Keratinocyte (primary cell): Measurements from ENCODE around the gene SELENOS. TPM values are rescaled to one million over a fixed set of nuclear protein-coding genes. Genes with fewer than 3 reads are reported as not detected.
A peak's percentile ranks its signal among the peaks of the same experiment; 100 is the strongest.
"Not testable (repeated sequence)": the region's sequence is repeated elsewhere in the genome, so short reads cannot be mapped to it uniquely, and the experiment has no call there.

ENCODE experiments used
- DNase-seq: peaks from one replicate; pipeline ENCODE4 v3.0.0-alpha.2; 2011; ENCODE audit warnings: low read depth, missing footprints, low spot score
- FAIRE-seq: peaks from 2 replicates; lab custom pipeline; 2011; peaks lifted over from hg19 to GRCh38; lab: Jason Lieb, UNC
- H2AFZ ChIP-seq: 2 replicates; pipeline ENCODE4 v1.6.0; 2012; ENCODE audit warnings: low read length, control low read depth, inconsistent platforms; ENCODE audit not compliant: control insufficient read depth
- H3K27ac ChIP-seq: 2 replicates; pipeline ENCODE4 v1.5.1; 2011; ENCODE audit warnings: low read length; ENCODE audit not compliant: control insufficient read depth, insufficient read depth
- H3K27me3 ChIP-seq: 3 replicates; pipeline ENCODE4 v1.6.0; 2011; ENCODE audit warnings: low read length; ENCODE audit not compliant: control insufficient read depth, insufficient read depth; ENCODE audit errors: extremely low read depth
- H3K36me3 ChIP-seq, 2 experiments: 2 replicates in 1 of 2; 3 replicates in 1 of 2; pipeline ENCODE4 v1.5.1; 2011; ENCODE audit warnings: low read length in 2 of 2, mild to moderate bottlenecking in 1 of 2; ENCODE audit not compliant: control insufficient read depth in 2 of 2, insufficient read depth in 2 of 2; ENCODE audit errors: extremely low read depth in 1 of 2
- H3K4me1 ChIP-seq: 3 replicates; pipeline ENCODE4 v1.5.1; 2011; ENCODE audit warnings: low read length; ENCODE audit not compliant: control insufficient read depth, insufficient read depth; ENCODE audit errors: extremely low read depth
- H3K4me2 ChIP-seq: 3 replicates; pipeline ENCODE4 v1.6.0; 2011; ENCODE audit warnings: low read depth, low read length; ENCODE audit not compliant: control insufficient read depth, insufficient read depth; ENCODE audit errors: extremely low read depth
- H3K4me3 ChIP-seq, 3 experiments: fragments of 200-600 bp in 1 of 3; sonication (generic) in 1 of 3; 2 replicates in 2 of 3; 3 replicates in 1 of 3; pipeline ENCODE4 v1.5.1; 2011 to 2016; ENCODE audit warnings: low read length in 3 of 3, mild to moderate bottlenecking in 3 of 3, control low read depth in 2 of 3, inconsistent platforms in 1 of 3, low read depth in 1 of 3, mixed read lengths in 1 of 3, mixed run types in 1 of 3, moderate library complexity in 1 of 3; ENCODE audit not compliant: control insufficient read depth in 2 of 3, insufficient read depth in 2 of 3; ENCODE audit errors: extremely low read depth in 1 of 3
- H3K79me2 ChIP-seq: 2 replicates; pipeline ENCODE4 v1.6.0; 2012; ENCODE audit warnings: low read length; ENCODE audit not compliant: control insufficient read depth, insufficient read depth
- H3K9ac ChIP-seq: 3 replicates; pipeline ENCODE4 v1.6.0; 2011; ENCODE audit warnings: low read length; ENCODE audit not compliant: control insufficient read depth, insufficient read depth; ENCODE audit errors: extremely low read depth
- H3K9me1 ChIP-seq: 3 replicates; pipeline ENCODE4 v1.6.0; 2011; ENCODE audit warnings: low read length; ENCODE audit not compliant: control insufficient read depth, insufficient read depth; ENCODE audit errors: extremely low read depth
- H3K9me3 ChIP-seq: 2 replicates; pipeline ENCODE4 v1.5.1; 2012; ENCODE audit warnings: low read depth, low read length; ENCODE audit not compliant: control insufficient read depth
- H4K20me1 ChIP-seq: 3 replicates; pipeline ENCODE4 v1.6.0; 2011; ENCODE audit warnings: low read length; ENCODE audit not compliant: control insufficient read depth, insufficient read depth; ENCODE audit errors: extremely low read depth
- CTCF ChIP-seq, 3 experiments: IDR thresholded peaks in 1 of 3; conservative IDR thresholded peaks in 1 of 3; optimal IDR thresholded peaks in 1 of 3; 2 replicates in 2 of 3; 3 replicates in 1 of 3; pipeline versions ENCODE3 to v1.5.1; 2011; ENCODE audit warnings: low read length in 3 of 3, mild to moderate bottlenecking in 3 of 3, moderate library complexity in 2 of 3, control low read depth in 1 of 3, inconsistent platforms in 1 of 3; ENCODE audit not compliant: insufficient read depth in 2 of 3; ENCODE audit errors: extremely low read depth in 1 of 3
- EZH2 ChIP-seq: IDR thresholded peaks from one replicate; pipeline ENCODE4 v1.6.1; 2012; ENCODE audit warnings: inconsistent platforms, mild to moderate bottlenecking, low read length, moderate library complexity
- dilution Hi-C: fragments of 300-500 bp; cut with MboI; formaldehyde crosslinking; loops from one replicate; pipeline ENCODE4 v1.7.0; 2020; ENCODE audit warnings: low sequenced_read_pairs; ENCODE audit not compliant: extremely low pct_ligation_motif_present
- polyA plus RNA-seq, 5 experiments: library from polyadenylated mRNA; depleted of rRNA in 3 of 5; stranded (reverse) in 3 of 5; stranded (forward) in 1 of 5; unstranded in 1 of 5; fragments of >200 nt; gene quantifications; 1 replicate in 1 of 5; 2 replicates in 3 of 5; 3 replicates in 1 of 5; pipeline versions ENCODE4 v1.2.1 to v1.2.3, GENCODE V29; 2011 to 2012; ENCODE audit warnings: missing spikeins in 2 of 5, low read depth in 1 of 5, low replicate concordance in 1 of 5

SELENOS gene
- polyA plus RNA-seq, 1 donor (not counting 4 experiments of a cell fraction or from before 2014, with no cell fraction given) = 82.2 TPM

GRCh38 chr15:101293122-101293521 lies 15.8 kb upstream of the SELENOS start:
- peaks cover 4 to 18% of the 10 kb centered on the region in 2 experiments for H3K36me3 ChIP-seq

DNA sequence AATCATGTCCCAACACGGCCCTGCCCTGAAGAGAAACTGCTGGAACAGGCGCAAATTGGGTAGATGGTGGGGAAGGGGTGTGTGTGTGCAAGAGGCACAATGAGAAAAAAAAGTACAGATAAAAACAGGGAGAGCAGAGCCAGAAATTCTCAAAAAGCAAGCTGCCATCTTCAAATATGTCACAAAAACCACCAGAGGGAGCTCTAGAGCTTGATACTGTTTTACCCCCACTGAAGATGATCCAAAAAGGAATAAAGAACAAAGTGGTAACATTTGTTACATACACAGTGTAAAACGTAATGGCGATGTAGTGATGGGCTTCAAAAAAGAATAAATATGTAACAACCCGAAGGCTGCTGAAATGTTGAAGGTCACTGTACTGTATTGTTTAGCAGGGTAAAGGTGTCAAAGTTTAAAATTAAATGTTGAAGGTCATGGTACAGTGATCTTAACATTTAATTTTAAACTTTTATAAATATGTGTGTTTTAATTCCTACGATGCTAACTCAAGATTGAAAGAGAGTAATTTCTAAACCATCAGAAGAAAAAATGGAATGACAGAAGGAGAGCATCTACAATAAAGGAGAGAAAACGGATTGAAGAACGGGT lies 11.7 kb upstream of the SELENOS start:
- no peak for DNase-seq
- H3K79me2 ChIP-seq = peaks cover 64% of the 10 kb centered on the region
- dilution Hi-C loops = no loop called here
- peaks cover 21% of the 10 kb centered on the region for H3K4me1 ChIP-seq
- no peak overlapping the region for H3K4me3 ChIP-seq
- no peak overlapping the region for H3K9ac ChIP-seq
- no peaks in the 10 kb centered on the region for H3K9me1 ChIP-seq
- H3K27me3 ChIP-seq = no peaks in the 10 kb centered on the region
- TF ChIP-seq EZH2 (no peak), CTCF (optimal IDR thresholded peaks at IDR 0.05 in 1 of 3, IDR thresholded peaks at IDR 0.05 in 1 of 3, conservative IDR thresholded peaks at IDR 0.05 in 1 of 3; ENCODE audit: extremely low read depth in 1 of 3, insufficient read depth in 2 of 3, low read length in 3 of 3) (peak in 2 of 3 experiments; percentile 59 to 68)
- peaks cover 10% of the 10 kb centered on the region for H4K20me1 ChIP-seq
- H3K9me3 ChIP-seq = no peaks in the 10 kb centered on the region
- peaks cover 18 to 47% of the 10 kb centered on the region in 2 experiments for H3K36me3 ChIP-seq
- H2AFZ ChIP-seq = no peak overlapping the region
- FAIRE-seq = no peak
- H3K4me2 ChIP-seq = no peak overlapping the region
- H3K27ac ChIP-seq = no peak overlapping the region

More at GRCh38 chr15:101293122-101293521, 15.8 kb upstream of the SELENOS start:
- H3K9me3 ChIP-seq = no peaks in the 10 kb centered on the region
- peak overlapping the region; percentile 80 for H3K4me2 ChIP-seq
- peak overlapping the region; percentile 96 to 100 (median 99) for H3K4me3 ChIP-seq
- DNase-seq (no peak), FAIRE-seq (no peak)
- no peaks in the 10 kb centered on the region for H3K9me1 ChIP-seq
- no peaks in the 10 kb centered on the region for H3K27me3 ChIP-seq
- H3K9ac ChIP-seq = peak overlapping the region; percentile 96
- dilution Hi-C loops = no loop called here
- TF ChIP-seq EZH2 (no peak), CTCF (optimal IDR thresholded peaks at IDR 0.05 in 1 of 3, IDR thresholded peaks at IDR 0.05 in 1 of 3, conservative IDR thresholded peaks at IDR 0.05 in 1 of 3; ENCODE audit: extremely low read depth in 1 of 3, insufficient read depth in 2 of 3, low read length in 3 of 3) (no peak)
- no peak overlapping the region for H2AFZ ChIP-seq
- peaks cover 61% of the 10 kb centered on the region for H3K79me2 ChIP-seq
- peaks cover 42% of the 10 kb centered on the region for H3K4me1 ChIP-seq
- H3K27ac ChIP-seq = peak overlapping the region; percentile 93
- peaks cover 12% of the 10 kb centered on the region for H4K20me1 ChIP-seq

- H3K4me3 ChIP-seq, H4K20me1 ChIP-seq, H3K27ac ChIP-seq, FAIRE-seq, dilution Hi-C loops, H3K4me1 ChIP-seq, H3K9me3 ChIP-seq, H3K27me3 ChIP-seq, H3K4me2 ChIP-seq, DNase-seq, H2AFZ ChIP-seq, H3K9me1 ChIP-seq, H3K9ac ChIP-seq: not testable (repeated sequence)
- H3K79me2 ChIP-seq = peaks cover 48% of the 10 kb centered on the region
- peaks cover 24 to 50% of the 10 kb centered on the region in 2 experiments for H3K36me3 ChIP-seq
These were observed 10.1 kb upstream of the SELENOS start for GRCh38 chr15:101287342-101287741.
